Measurements from ENCODE around the gene HHAT. TPM values are rescaled to one million over a fixed set of nuclear protein-coding genes. Genes with fewer than 3 reads are reported as not detected.
A peak's percentile ranks its signal among the peaks of the same experiment; 100 is the strongest.

HHAT gene
- total RNA-seq, 4 donors from 2014 or later: 3.4 to 5.2 (median 4.0) TPM

DNA sequence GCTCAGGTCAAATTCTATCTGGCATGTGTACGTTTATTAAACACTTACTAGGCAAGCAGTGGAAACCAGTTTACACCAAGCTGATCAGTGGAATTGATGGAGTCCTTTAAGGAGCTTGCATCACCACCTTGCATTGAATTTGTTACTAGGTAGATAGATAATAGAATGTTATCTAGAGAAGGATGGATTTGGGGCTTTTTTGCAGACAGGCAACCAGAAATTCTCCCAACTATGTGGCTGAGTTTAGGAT lies 44.9 kb downstream of the HHAT start:
- no peak for TF ChIP-seq POLR2A (IDR thresholded peaks at IDR 0.05)
- TF ChIP-seq, protein P1, sequence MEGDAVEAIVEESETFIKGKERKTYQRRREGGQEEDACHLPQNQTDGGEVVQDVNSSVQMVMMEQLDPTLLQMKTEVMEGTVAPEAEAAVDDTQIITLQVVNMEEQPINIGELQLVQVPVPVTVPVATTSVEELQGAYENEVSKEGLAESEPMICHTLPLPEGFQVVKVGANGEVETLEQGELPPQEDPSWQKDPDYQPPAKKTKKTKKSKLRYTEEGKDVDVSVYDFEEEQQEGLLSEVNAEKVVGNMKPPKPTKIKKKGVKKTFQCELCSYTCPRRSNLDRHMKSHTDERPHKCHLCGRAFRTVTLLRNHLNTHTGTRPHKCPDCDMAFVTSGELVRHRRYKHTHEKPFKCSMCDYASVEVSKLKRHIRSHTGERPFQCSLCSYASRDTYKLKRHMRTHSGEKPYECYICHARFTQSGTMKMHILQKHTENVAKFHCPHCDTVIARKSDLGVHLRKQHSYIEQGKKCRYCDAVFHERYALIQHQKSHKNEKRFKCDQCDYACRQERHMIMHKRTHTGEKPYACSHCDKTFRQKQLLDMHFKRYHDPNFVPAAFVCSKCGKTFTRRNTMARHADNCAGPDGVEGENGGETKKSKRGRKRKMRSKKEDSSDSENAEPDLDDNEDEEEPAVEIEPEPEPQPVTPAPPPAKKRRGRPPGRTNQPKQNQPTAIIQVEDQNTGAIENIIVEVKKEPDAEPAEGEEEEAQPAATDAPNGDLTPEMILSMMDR (IDR thresholded peaks at IDR 0.05): no peak
- Histone ChIP-seq H3K27me3 (no peaks in the 10 kb centered on the region), H3K4me3 (peak overlapping the region in 1 of 4 donors; percentile 31), H3K36me3 (no peaks in the 10 kb centered on the region), H3K27ac (peak overlapping the region; percentile 46 to 82 (median 62)), H3K9me3 (no peaks in the 10 kb centered on the region), H3K4me1 (peaks cover 4 to 37% (median 14%) of the 10 kb centered on the region in 3 donors)
- 27 to 31% methylated on average over 1 of the region's 1 CpG for WGBS, 2 donors
- intact Hi-C loops (cut with DNase I): no loop called here
- DNase-seq: no peak

DNA sequence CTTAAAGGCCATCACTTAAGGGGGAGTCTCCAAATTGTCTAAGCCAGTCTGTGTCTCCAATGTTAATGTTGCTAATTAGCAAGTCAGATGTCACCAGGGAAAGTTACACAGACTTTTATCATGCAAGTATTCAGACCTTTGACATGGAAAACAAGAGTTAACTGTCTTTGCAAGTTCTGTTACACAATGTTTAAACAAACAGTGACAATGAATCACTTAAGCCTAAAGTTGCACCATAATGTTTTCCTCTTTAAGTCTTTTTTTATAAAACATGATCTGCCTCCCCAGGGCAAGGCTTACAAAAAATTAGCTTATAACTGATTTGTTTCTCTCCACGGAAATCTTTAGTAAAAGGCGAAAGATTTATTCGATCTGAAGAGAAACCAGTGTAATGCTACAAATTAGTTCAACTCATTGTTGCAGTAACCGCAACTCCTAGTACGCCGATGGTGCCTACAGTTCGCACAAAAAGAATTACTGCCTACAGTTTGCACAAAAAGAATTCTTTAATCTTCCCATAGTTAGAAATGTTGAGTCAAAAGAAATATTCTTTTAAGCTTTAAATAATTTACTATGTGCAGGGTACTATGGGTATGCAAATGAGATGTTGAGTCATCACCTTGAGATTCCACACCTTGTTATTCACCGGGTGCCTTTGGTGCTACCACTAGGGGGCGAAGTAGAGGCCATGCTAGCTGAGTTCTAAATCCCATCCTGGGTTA lies 45.3 kb downstream of the HHAT start:
- TF ChIP-seq, protein P1 (IDR thresholded peaks at IDR 0.05): peak in 5 of 6 experiments; percentile 62 to 94 (median 73)
- TF ChIP-seq POLR2A (IDR thresholded peaks at IDR 0.05): no peak
- intact Hi-C loops (cut with DNase I): no loop called here
- peak overlapping the region in 1 of 4 donors; percentile 31 for H3K4me3 ChIP-seq
- no peaks in the 10 kb centered on the region for H3K27me3 ChIP-seq
- peak overlapping the region; percentile 46 to 82 (median 62) for H3K27ac ChIP-seq
- WGBS, 2 donors: 15 to 17% methylated on average over 9 of the region's 9 CpGs
- H3K36me3 ChIP-seq: no peaks in the 10 kb centered on the region
- no peaks in the 10 kb centered on the region for H3K9me3 ChIP-seq
- peaks cover 4 to 42% (median 14%) of the 10 kb centered on the region in 3 donors for H3K4me1 ChIP-seq
- DNase-seq: no peak

DNA sequence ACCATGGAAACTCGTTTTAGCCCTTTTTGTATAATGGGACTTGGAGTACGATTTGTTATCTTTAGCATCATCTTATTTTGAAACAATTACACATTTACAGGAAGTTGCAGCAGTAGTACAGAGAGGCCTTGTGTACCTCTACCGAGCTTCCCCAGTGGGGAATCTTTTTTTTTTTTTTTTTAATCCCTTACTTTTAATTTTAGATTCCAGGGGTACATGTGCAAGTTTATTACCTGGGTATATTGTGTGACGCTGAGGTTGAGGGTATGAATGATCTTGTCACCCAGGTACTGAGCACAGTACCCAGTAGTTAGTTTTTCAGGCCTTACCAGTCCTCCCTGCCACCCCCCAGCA lies 45.9 kb downstream of the HHAT start:
- Histone ChIP-seq H3K27ac (peak overlapping the region; percentile 46 to 82 (median 62)), H3K9me3 (no peaks in the 10 kb centered on the region), H3K4me3 (no peak overlapping the region), H3K4me1 (peaks cover 4 to 46% (median 14%) of the 10 kb centered on the region in 3 donors), H3K36me3 (no peaks in the 10 kb centered on the region), H3K27me3 (no peaks in the 10 kb centered on the region)
- TF ChIP-seq, protein P1 (IDR thresholded peaks at IDR 0.05): no peak
- no peak for DNase-seq
- intact Hi-C loops (cut with DNase I): no loop called here
- 28 to 55% methylated on average over 3 to 4 of the region's 4 CpGs for whole genome bisulfite sequencing, 2 donors

DNA sequence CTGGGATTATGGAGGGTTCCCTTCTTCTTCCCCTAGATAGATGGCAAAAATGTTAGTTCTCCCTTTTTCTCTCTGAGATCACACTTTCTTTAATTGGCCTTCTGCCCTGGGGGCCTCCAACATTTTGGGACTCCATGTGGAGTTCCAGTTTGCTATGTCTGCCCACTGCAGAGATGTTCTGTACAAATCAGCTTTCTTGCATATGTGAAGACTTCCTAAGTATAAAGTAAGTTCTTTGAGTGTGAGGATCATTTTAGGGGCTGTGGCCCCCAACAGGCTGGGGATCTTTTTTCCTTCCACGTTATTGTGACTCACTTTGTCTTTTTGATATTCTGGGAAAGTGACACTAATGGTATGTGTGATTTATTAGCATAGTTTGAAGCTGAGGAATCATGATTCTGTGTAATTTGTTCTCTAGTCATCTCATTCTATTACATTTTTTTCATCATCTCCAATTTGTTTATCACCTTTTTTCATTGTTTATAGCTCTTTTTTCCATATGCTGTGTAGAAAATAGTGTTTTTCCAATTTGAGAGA lies 48.2 kb downstream of the HHAT start:
- H3K27ac ChIP-seq: no peak overlapping the region
- H3K4me1 ChIP-seq: peaks cover 4 to 46% (median 14%) of the 10 kb centered on the region in 3 donors
- H3K27me3 ChIP-seq: no peaks in the 10 kb centered on the region
- intact Hi-C loops (cut with DNase I): no loop called here
- no peak overlapping the region for H3K4me3 ChIP-seq
- DNase-seq: no peak
- H3K9me3 ChIP-seq: no peaks in the 10 kb centered on the region
- TF ChIP-seq, protein P1 (IDR thresholded peaks at IDR 0.05): no peak
- TF ChIP-seq POLR2A (IDR thresholded peaks at IDR 0.05): no peak
- 15 to 17% methylated on average over 1 of the region's 1 CpG for WGBS, 2 donors
- H3K36me3 ChIP-seq: no peaks in the 10 kb centered on the region

DNA sequence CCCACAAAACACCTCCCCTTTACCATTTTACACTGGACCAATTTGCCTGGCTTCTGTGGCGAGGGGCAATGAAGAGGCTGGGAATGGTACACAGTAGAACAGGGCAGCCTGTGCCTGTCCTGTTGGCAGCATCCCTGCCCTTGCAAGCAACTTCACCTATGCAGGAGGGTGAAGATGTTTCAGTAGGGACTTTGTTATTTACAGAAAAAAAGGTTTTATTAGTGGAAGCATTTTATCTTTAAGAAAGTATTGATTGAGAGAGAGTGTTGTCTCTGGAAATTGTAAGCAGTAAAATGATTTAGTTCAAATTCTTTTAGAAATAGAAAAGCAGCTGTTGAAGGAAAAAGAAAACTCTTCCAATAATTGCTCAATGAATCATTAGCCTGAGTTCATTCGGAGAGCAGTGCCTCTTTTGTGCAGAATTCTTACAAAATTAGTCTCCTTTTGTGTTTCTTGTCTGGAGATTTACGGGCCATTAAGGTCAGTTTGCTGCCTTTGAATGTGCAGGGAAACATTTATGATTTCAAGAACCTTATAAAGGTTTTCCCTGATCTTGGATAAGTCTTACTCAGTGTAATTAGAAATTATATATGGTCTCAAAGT lies 49.1 kb downstream of the HHAT start:
- intact Hi-C loops (cut with DNase I): no loop called here
- TF ChIP-seq POLR2A (IDR thresholded peaks at IDR 0.05): no peak
- TF ChIP-seq, protein P1 (IDR thresholded peaks at IDR 0.05): no peak
- no peak for DNase-seq
- Histone ChIP-seq H3K9me3 (no peaks in the 10 kb centered on the region), H3K27ac (no peak overlapping the region), H3K36me3 (no peaks in the 10 kb centered on the region), H3K4me3 (no peak overlapping the region), H3K4me1 (peaks cover 4 to 42% (median 14%) of the 10 kb centered on the region in 3 donors), H3K27me3 (no peaks in the 10 kb centered on the region)
- 52 to 59% methylated on average over 3 of the region's 3 CpGs for WGBS, 2 donors

All from esophagus squamous epithelium (tissue), 5 donors.